Neuronal stem cell (in vitro differentiated cells): Measurements from ENCODE around the gene CNIH3.

Experiments
- DNase-seq: peaks from one replicate; pipeline ENCODE4 v3.0.0-alpha.2; 2013; ENCODE audit warnings: low spot score
- H2AFZ ChIP-seq: one replicate; pipeline ENCODE4 v1.6.1; 2013; ENCODE audit warnings: mild to moderate bottlenecking, low read length, inconsistent platforms
- H2AK5ac ChIP-seq: 2 replicates; pipeline ENCODE4 v1.6.1; 2013; ENCODE audit warnings: low read depth, mild to moderate bottlenecking, inconsistent platforms, low read length, moderate library complexity, mixed read lengths
- H2BK120ac ChIP-seq: 2 replicates; pipeline ENCODE4 v1.6.1; 2013; ENCODE audit warnings: low read depth, mild to moderate bottlenecking, inconsistent platforms, low read length, moderate library complexity, mixed read lengths
- H2BK12ac ChIP-seq: one replicate; pipeline ENCODE4 v1.6.1; 2013; ENCODE audit warnings: low read length, inconsistent platforms
- H2BK15ac ChIP-seq: 2 replicates; pipeline ENCODE4 v1.6.1; 2013; ENCODE audit warnings: mild to moderate bottlenecking, low read length, inconsistent platforms, mixed read lengths
- H2BK5ac ChIP-seq: one replicate; pipeline ENCODE4 v1.6.1; 2013; ENCODE audit warnings: inconsistent platforms, mild to moderate bottlenecking, low read length, moderate library complexity
- H3K14ac ChIP-seq: one replicate; pipeline ENCODE4 v1.6.1; 2013; ENCODE audit warnings: low read length, inconsistent platforms
- H3K18ac ChIP-seq: 2 replicates; pipeline ENCODE4 v1.6.1; 2013; ENCODE audit warnings: low read length, inconsistent platforms
- H3K23ac ChIP-seq: 2 replicates; pipeline ENCODE4 v1.6.1; 2013; ENCODE audit warnings: low read depth, mild to moderate bottlenecking, mixed read lengths, low read length, inconsistent platforms; ENCODE audit not compliant: poor library complexity
- H3K27ac ChIP-seq: replicated peaks from 3 replicates; pipeline ENCODE4 v1.5.1; 2013; ENCODE audit warnings: low read length, inconsistent platforms
- H3K27me3 ChIP-seq, 3 experiments: 2 replicates each; pipeline ENCODE4 v1.6.1; 2013; ENCODE audit warnings: low read length in 3 of 3, mild to moderate bottlenecking in 2 of 3, inconsistent platforms in 1 of 3, low read depth in 1 of 3, mixed read lengths in 1 of 3, moderate library complexity in 1 of 3; ENCODE audit not compliant: control insufficient read depth in 3 of 3, insufficient read depth in 3 of 3
- H3K36me3 ChIP-seq, 2 donors: replicated peaks in 1 of 2; 2 replicates each; pipeline ENCODE4 v1.6.1; 2013; ENCODE audit warnings: low read length in 2 of 2; ENCODE audit not compliant: control insufficient read depth in 2 of 2, insufficient read depth in 2 of 2
- H3K4ac ChIP-seq: 2 replicates; pipeline ENCODE4 v1.6.1; 2013; ENCODE audit warnings: inconsistent platforms, mild to moderate bottlenecking, low read length, moderate library complexity
- H3K4me1 ChIP-seq, 2 donors: 1 replicate in 1 of 2; 2 replicates in 1 of 2; pipeline ENCODE4 v1.6.1; 2013; ENCODE audit warnings: low read length in 2 of 2, low read depth in 1 of 2; ENCODE audit not compliant: control insufficient read depth in 2 of 2, insufficient read depth in 1 of 2
- H3K4me2 ChIP-seq: one replicate; pipeline ENCODE4 v1.6.1; 2013; ENCODE audit warnings: mild to moderate bottlenecking, low read length, inconsistent platforms; ENCODE audit not compliant: insufficient read depth, poor library complexity, severe bottlenecking
- H3K4me3 ChIP-seq, 2 donors: 2 replicates each; pipeline ENCODE4 v1.5.1; 2013; ENCODE audit warnings: low read length in 2 of 2, mild to moderate bottlenecking in 2 of 2, inconsistent platforms in 1 of 2, moderate library complexity in 1 of 2
- H3K79me1 ChIP-seq: one replicate; pipeline ENCODE4 v1.6.1; 2013; ENCODE audit warnings: low read depth, mild to moderate bottlenecking, inconsistent platforms, low read length, moderate library complexity
- H3K9ac ChIP-seq: one replicate; pipeline ENCODE4 v1.6.1; 2013; ENCODE audit warnings: mild to moderate bottlenecking, low read depth, low read length, inconsistent platforms; ENCODE audit not compliant: poor library complexity
- H3K9me3 ChIP-seq, 2 donors: replicated peaks in 1 of 2; 2 replicates each; pipeline versions ENCODE3 to v1.6.1; 2013; ENCODE audit warnings: low read length in 2 of 2, mild to moderate bottlenecking in 2 of 2, inconsistent platforms in 1 of 2, low read depth in 1 of 2, mixed read lengths in 1 of 2, moderate library complexity in 1 of 2; ENCODE audit not compliant: control insufficient read depth in 2 of 2, insufficient read depth in 1 of 2
- H4K8ac ChIP-seq: one replicate; pipeline ENCODE4 v1.6.1; 2013; ENCODE audit warnings: low read depth, mild to moderate bottlenecking, inconsistent platforms, low read length, moderate library complexity
- H4K91ac ChIP-seq: one replicate; pipeline ENCODE4 v1.6.1; 2013; ENCODE audit warnings: low read length, low read depth, mild to moderate bottlenecking, inconsistent platforms; ENCODE audit not compliant: poor library complexity
- WGBS, 2 donors: extraction: QIAGEN DNeasy Blood & Tissue Kit; methylation state at CpG; one replicate each; pipeline ENCODE4 v1.1.7; 2013; ENCODE audit warnings: missing lambda C conversion rate in 2 of 2, mixed read lengths in 1 of 2; ENCODE audit not compliant: insufficient read length in 2 of 2, insufficient replicate concordance in 1 of 2; ENCODE audit errors: extremely low coverage in 2 of 2; 5-methylcytosine and 5-hydroxymethylcytosine counted together

Gene CNIH3

DNA sequence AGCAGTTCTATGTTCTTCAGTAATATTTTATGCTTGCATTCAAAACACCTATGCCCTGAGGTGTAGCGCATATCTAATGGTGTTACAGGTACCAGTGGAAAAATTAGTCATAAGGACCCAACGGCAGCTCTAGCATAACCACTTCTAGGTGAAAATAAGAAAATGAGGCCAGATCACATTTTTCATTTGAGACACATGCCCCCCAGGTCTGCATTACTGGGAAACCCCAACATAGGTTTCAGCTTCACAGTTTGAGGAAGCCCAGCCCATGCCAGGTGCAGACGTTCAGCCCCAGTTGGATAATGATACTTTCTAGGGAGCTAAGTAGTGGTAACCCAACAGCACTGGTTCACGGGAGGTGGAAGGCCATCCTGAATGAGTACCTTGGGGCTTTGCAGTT lies 129.8 kb downstream of the CNIH3 start:
- Histone ChIP-seq H3K23ac (no peak overlapping the region), H3K4me1 (no peaks in the 10 kb centered on the region), H2BK5ac (no peak overlapping the region), H3K79me1 (no peaks in the 10 kb centered on the region), H2BK15ac (no peak overlapping the region), H3K9ac (no peak overlapping the region), H3K4me3 (no peak overlapping the region), H3K36me3 (no peaks in the 10 kb centered on the region), H3K4me2 (no peak overlapping the region), H2BK12ac (no peak overlapping the region), H3K4ac (no peak overlapping the region), H2AK5ac (no peak overlapping the region), H3K9me3 (no peaks in the 10 kb centered on the region), H3K27me3 (no peaks in the 10 kb centered on the region), H4K91ac (no peak overlapping the region), H2AFZ (no peak overlapping the region), H3K18ac (no peak overlapping the region), H2BK120ac (no peak overlapping the region), H3K14ac (no peak overlapping the region), H3K27ac (no peak overlapping the region), H4K8ac (no peak overlapping the region)
- no peak for DNase-seq
- WGBS, 2 donors: no CpG with 5 or more reads among the region's 4 CpGs

DNA sequence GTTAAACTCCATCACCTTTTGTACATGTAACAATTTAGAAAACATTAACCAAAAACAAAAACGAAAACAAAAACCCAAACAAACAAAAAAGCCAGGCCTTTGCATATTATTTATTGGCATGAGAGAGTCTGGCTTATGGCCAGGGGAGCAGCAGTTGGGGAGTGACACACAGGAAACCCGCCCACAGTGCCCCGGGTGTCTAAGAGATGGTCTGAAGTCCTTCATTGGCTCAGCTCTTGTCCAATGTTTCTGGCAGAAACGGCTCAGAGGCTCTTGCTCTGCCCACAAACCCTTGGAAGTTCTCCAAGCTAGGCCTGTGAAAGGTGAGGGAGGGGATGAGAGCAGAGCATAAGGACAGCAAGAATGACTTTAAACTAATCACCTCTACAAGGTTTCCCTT lies 131.5 kb downstream of the CNIH3 start:
- no peak overlapping the region for H3K27ac ChIP-seq
- 100% methylated on average over 1 of the region's 4 CpGs; no CpG with 5 or more reads in 1 of the 2 donors for WGBS, 2 donors
- no peak overlapping the region for H3K23ac ChIP-seq
- no peak overlapping the region for H3K18ac ChIP-seq
- H3K4ac ChIP-seq: no peak overlapping the region
- H3K4me1 ChIP-seq: no peaks in the 10 kb centered on the region
- no peaks in the 10 kb centered on the region for H3K79me1 ChIP-seq
- H3K36me3 ChIP-seq: no peaks in the 10 kb centered on the region
- H2BK12ac ChIP-seq: no peak overlapping the region
- H2BK5ac ChIP-seq: no peak overlapping the region
- H3K9ac ChIP-seq: no peak overlapping the region
- DNase-seq: no peak
- H3K9me3 ChIP-seq: no peaks in the 10 kb centered on the region
- no peak overlapping the region for H2BK120ac ChIP-seq
- H2AFZ ChIP-seq: no peak overlapping the region
- no peak overlapping the region for H3K4me2 ChIP-seq
- no peak overlapping the region for H4K8ac ChIP-seq
- no peak overlapping the region for H3K14ac ChIP-seq
- H2BK15ac ChIP-seq: no peak overlapping the region
- H2AK5ac ChIP-seq: no peak overlapping the region
- no peak overlapping the region for H4K91ac ChIP-seq
- H3K27me3 ChIP-seq: no peaks in the 10 kb centered on the region
- H3K4me3 ChIP-seq: no peak overlapping the region

DNA sequence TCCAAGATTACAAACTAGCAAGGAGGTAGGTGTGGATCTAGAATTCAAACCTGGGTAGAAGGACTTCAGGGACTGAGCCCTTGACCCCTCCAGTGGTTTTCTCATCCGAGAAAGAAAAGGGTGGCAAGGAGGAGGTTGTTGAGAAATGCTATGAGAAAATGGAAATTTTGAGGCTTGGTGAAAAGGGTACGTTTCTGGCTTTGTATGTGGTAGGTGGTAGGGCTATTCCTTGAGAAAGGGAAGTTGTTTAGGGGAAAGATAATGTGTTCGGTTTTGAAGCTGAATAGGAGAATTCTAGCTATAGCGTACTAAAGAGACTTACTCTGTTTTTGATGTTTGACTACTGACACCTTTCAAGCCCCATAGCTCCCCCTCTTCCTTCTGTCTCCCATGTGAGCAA lies 133.8 kb downstream of the CNIH3 start:
- H3K18ac ChIP-seq: no peak overlapping the region
- H4K91ac ChIP-seq: no peak overlapping the region
- H3K23ac ChIP-seq: no peak overlapping the region
- 100% methylated on average over 1 of the region's 4 CpGs; no CpG with 5 or more reads in 1 of the 2 donors for WGBS, 2 donors
- no peak overlapping the region for H3K4ac ChIP-seq
- no peak overlapping the region for H2BK12ac ChIP-seq
- no peaks in the 10 kb centered on the region for H3K79me1 ChIP-seq
- no peaks in the 10 kb centered on the region for H3K36me3 ChIP-seq
- no peaks in the 10 kb centered on the region for H3K4me1 ChIP-seq
- H3K4me2 ChIP-seq: no peak overlapping the region
- no peak overlapping the region for H2BK120ac ChIP-seq
- H3K14ac ChIP-seq: no peak overlapping the region
- H3K27ac ChIP-seq: no peak overlapping the region
- no peak overlapping the region for H2AK5ac ChIP-seq
- H3K27me3 ChIP-seq: no peaks in the 10 kb centered on the region
- no peak overlapping the region for H3K4me3 ChIP-seq
- H2BK5ac ChIP-seq: no peak overlapping the region
- no peak overlapping the region for H2AFZ ChIP-seq
- no peak overlapping the region for H4K8ac ChIP-seq
- no peak overlapping the region for H3K9ac ChIP-seq
- no peak overlapping the region for H2BK15ac ChIP-seq
- no peaks in the 10 kb centered on the region for H3K9me3 ChIP-seq
- DNase-seq: no peak

DNA sequence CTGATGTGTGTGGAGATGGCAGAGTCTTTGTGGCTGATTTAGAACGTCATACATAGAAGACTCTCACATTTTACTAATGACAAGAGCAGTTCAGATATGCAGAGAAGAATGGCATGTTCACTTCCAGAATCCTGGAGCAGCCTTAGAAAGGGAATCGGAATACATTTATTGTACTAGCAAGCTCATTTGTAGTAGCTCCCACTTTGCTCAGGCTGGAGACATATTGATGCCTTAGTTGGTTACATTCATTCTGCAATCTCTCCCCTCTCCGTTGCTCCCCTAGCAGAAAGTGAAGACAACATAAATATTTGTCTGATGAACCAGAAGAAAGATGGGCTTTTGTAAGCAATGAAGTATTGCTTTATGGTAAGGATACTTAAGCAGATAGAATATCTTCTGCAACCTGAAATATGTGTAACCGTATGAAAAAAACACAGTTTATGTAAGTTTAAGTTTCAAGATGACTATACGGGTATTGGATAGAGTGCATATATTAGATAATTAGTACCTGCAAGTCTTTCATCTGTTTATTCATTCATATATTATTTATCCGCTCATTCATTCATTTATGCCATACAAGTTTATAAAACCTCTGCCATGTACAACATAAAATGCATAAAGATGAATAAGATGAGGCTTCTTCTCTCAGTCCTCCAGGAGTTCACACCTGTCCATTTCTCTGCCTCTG lies 135.7 kb downstream of the CNIH3 start:
- Histone ChIP-seq H3K36me3 (no peaks in the 10 kb centered on the region), H3K27ac (no peak overlapping the region), H3K9ac (no peak overlapping the region), H2AK5ac (no peak overlapping the region), H2BK15ac (no peak overlapping the region), H3K9me3 (no peaks in the 10 kb centered on the region), H3K18ac (no peak overlapping the region), H4K8ac (no peak overlapping the region), H2BK120ac (no peak overlapping the region), H3K4me3 (no peak overlapping the region), H3K14ac (no peak overlapping the region), H3K23ac (no peak overlapping the region), H4K91ac (no peak overlapping the region), H3K4me1 (no peaks in the 10 kb centered on the region), H2BK12ac (no peak overlapping the region), H3K4me2 (no peak overlapping the region), H2AFZ (no peak overlapping the region), H3K4ac (no peak overlapping the region), H3K79me1 (no peaks in the 10 kb centered on the region), H2BK5ac (no peak overlapping the region), H3K27me3 (no peaks in the 10 kb centered on the region)
- no CpG with 5 or more reads among the region's 6 CpGs for WGBS, 2 donors
- no peak for DNase-seq
